Measurements from ENCODE around the gene SSH3. TPM values are rescaled to one million over a fixed set of nuclear protein-coding genes. Genes with fewer than 3 reads are reported as not detected.
"Not testable (repeated sequence)": the region's sequence is repeated elsewhere in the genome, so short reads cannot be mapped to it uniquely, and the experiment has no call there.

SSH3 gene
- total and polyA plus RNA-seq, 4 donors: 4.8 to 10.4 (median 8.1) TPM

DNA sequence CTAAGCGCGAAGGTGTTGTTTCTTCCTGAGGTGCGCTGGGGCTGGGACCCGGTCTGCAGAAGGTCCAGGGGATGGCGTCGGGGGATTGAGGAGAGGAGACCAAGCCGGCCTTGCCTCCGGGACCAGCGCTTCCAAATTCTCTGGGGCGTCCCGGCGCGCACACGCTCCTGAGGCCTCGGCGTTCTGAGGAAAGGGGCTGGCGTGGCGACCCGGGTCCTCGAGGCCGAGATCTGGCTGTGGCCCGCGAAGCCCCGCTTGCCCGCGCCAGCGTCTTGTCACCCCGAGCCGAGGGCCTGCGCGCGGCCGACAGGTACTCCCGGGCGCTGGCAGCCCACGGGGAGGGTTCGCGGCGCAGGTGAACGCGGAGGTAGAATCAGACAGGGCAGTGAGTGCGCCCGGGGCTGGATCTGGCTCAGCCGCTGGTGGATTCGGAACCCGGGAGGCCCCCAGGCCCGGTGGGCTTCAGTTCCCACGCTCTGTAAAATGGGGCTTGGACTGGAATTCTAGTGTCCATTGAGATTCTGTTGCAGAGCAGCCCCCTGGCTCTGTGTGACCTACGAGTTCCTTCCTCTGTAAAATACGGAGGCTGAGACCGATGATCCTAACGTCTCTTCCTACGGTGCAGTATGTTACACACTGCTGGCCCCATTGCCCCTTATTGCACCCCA lies 14.7 kb downstream of the SSH3 start:
- DNase-seq (ENCODE audit: low spot score): no peak
- WGBS: under 1% methylated on average over 53 of the region's 53 CpGs
- peak overlapping the region; percentile 86 to 95 (median 94) for H3K4me3 ChIP-seq (ENCODE audit: low read depth in 1 of 3, low read length in 3 of 3)
- TF ChIP-seq YY1 (IDR thresholded peaks at IDR 0.05) (no peak), EGR1 (IDR thresholded peaks at IDR 0.05; ENCODE audit: low read depth in 2 of 2) (no peak), HNF4G (IDR thresholded peaks at IDR 0.05) (no peak), TAF1 (conservative IDR thresholded peaks at IDR 0.05) (no peak), JUND (IDR thresholded peaks at IDR 0.05) (no peak), HNF4A (conservative IDR thresholded peaks at IDR 0.05) (no peak), ATF3 (IDR thresholded peaks at IDR 0.05) (no peak), FOXA2 (IDR thresholded peaks at IDR 0.05) (no peak)
- TF ChIP-seq, protein P1, sequence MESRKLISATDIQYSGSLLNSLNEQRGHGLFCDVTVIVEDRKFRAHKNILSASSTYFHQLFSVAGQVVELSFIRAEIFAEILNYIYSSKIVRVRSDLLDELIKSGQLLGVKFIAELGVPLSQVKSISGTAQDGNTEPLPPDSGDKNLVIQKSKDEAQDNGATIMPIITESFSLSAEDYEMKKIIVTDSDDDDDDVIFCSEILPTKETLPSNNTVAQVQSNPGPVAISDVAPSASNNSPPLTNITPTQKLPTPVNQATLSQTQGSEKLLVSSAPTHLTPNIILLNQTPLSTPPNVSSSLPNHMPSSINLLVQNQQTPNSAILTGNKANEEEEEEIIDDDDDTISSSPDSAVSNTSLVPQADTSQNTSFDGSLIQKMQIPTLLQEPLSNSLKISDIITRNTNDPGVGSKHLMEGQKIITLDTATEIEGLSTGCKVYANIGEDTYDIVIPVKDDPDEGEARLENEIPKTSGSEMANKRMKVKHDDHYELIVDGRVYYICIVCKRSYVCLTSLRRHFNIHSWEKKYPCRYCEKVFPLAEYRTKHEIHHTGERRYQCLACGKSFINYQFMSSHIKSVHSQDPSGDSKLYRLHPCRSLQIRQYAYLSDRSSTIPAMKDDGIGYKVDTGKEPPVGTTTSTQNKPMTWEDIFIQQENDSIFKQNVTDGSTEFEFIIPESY (IDR thresholded peaks at IDR 0.05): no peak
- TF ChIP-seq, protein P2, sequence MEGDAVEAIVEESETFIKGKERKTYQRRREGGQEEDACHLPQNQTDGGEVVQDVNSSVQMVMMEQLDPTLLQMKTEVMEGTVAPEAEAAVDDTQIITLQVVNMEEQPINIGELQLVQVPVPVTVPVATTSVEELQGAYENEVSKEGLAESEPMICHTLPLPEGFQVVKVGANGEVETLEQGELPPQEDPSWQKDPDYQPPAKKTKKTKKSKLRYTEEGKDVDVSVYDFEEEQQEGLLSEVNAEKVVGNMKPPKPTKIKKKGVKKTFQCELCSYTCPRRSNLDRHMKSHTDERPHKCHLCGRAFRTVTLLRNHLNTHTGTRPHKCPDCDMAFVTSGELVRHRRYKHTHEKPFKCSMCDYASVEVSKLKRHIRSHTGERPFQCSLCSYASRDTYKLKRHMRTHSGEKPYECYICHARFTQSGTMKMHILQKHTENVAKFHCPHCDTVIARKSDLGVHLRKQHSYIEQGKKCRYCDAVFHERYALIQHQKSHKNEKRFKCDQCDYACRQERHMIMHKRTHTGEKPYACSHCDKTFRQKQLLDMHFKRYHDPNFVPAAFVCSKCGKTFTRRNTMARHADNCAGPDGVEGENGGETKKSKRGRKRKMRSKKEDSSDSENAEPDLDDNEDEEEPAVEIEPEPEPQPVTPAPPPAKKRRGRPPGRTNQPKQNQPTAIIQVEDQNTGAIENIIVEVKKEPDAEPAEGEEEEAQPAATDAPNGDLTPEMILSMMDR (IDR thresholded peaks at IDR 0.05; ENCODE audit: low read depth, low read length, missing input control): no peak
- H3K9ac ChIP-seq (ENCODE audit: low read depth in 1 of 2, low read length in 2 of 2): peak overlapping the region; percentile 76 to 85
- no peaks in the 10 kb centered on the region for H3K36me3 ChIP-seq (ENCODE audit: control insufficient read depth in 4 of 4, insufficient read depth in 3 of 4, low read depth in 1 of 4, low read length in 3 of 4)
- H3K4me1 ChIP-seq (ENCODE audit: control insufficient read depth in 4 of 4, insufficient read depth in 4 of 4, low read length in 3 of 4): peaks cover 1 to 12% (median 5%) of the 10 kb centered on the region in 4 donors
- H3K27me3 ChIP-seq (ENCODE audit: control insufficient read depth in 4 of 4, insufficient read depth in 4 of 4, low read length in 3 of 4): no peaks in the 10 kb centered on the region
- no peaks in the 10 kb centered on the region for H3K9me3 ChIP-seq (ENCODE audit: control insufficient read depth in 4 of 4, low read length in 3 of 4)
- peak overlapping the region; percentile 94 to 96 for H3K27ac ChIP-seq (ENCODE audit: low read depth in 1 of 2, low read length in 2 of 2)

GRCh38 chr11:67318876-67319275 lies 15.5 kb downstream of the SSH3 start:
- H3K9me3 ChIP-seq (ENCODE audit: control insufficient read depth in 4 of 4, low read length in 3 of 4); DNase-seq (ENCODE audit: low spot score); H3K27ac ChIP-seq (ENCODE audit: low read depth in 1 of 2, low read length in 2 of 2); H3K9ac ChIP-seq (ENCODE audit: low read depth in 1 of 2, low read length in 2 of 2); H3K4me3 ChIP-seq (ENCODE audit: low read depth in 1 of 3, low read length in 3 of 3); H3K27me3 ChIP-seq (ENCODE audit: control insufficient read depth in 4 of 4, insufficient read depth in 4 of 4, low read length in 3 of 4); H3K36me3 ChIP-seq (ENCODE audit: control insufficient read depth in 4 of 4, insufficient read depth in 3 of 4, low read depth in 1 of 4, low read length in 3 of 4): not testable (repeated sequence)
- peaks cover 1 to 12% (median 5%) of the 10 kb centered on the region in 4 donors for H3K4me1 ChIP-seq (ENCODE audit: control insufficient read depth in 4 of 4, insufficient read depth in 4 of 4, low read length in 3 of 4)
- 92% methylated on average over 12 of the region's 12 CpGs for WGBS

DNA sequence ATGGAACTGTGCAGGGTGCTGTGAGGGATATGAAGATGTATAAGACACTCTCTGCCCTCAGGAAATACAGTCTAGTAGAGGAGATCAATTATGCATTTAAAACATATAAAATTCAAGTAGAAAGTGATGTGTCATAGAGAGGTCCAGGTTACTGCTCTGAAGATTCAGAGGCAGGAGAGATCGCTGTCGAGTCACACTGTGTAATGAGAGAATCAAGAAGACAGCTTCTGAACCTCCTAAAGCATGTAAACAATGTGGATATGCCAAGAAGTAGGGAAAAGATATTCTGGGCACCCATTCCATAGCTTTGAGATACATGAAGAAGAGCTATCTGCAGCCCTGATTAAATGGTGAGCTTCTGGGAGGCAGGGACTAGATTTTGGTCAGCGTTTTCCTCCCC lies 16.7 kb downstream of the SSH3 start:
- TF ChIP-seq, protein P1 (IDR thresholded peaks at IDR 0.05): no peak

More for the DNA sequence above, 16.7 kb downstream of the SSH3 start:
- H3K9ac ChIP-seq (ENCODE audit: low read depth in 1 of 2, low read length in 2 of 2): no peak overlapping the region
- WGBS: 86% methylated on average over 3 of the region's 3 CpGs
- no peaks in the 10 kb centered on the region for H3K27me3 ChIP-seq (ENCODE audit: control insufficient read depth in 4 of 4, insufficient read depth in 4 of 4, low read length in 3 of 4)
- H3K27ac ChIP-seq (ENCODE audit: low read depth in 1 of 2, low read length in 2 of 2): no peak overlapping the region
- no peak for DNase-seq (ENCODE audit: low spot score)
- no peaks in the 10 kb centered on the region for H3K36me3 ChIP-seq (ENCODE audit: control insufficient read depth in 4 of 4, insufficient read depth in 3 of 4, low read depth in 1 of 4, low read length in 3 of 4)
- H3K9me3 ChIP-seq (ENCODE audit: control insufficient read depth in 4 of 4, low read length in 3 of 4): no peaks in the 10 kb centered on the region
- peaks cover 1 to 12% (median 5%) of the 10 kb centered on the region in 4 donors for H3K4me1 ChIP-seq (ENCODE audit: control insufficient read depth in 4 of 4, insufficient read depth in 4 of 4, low read length in 3 of 4)
- no peak overlapping the region for H3K4me3 ChIP-seq (ENCODE audit: low read depth in 1 of 3, low read length in 3 of 3)

Data from liver (tissue), 9 donors.